ENCODE results near the gene LIPF.
"Not testable (repeated sequence)": the region's sequence is repeated elsewhere in the genome, so short reads cannot be mapped to it uniquely, and the experiment has no call there.

LIPF gene

GRCh38 chr10:88680958-88681357 is 16.7 kb downstream of the LIPF start:
- no peak for DNase-seq

GRCh38 chr10:88682491-88682890 is 18.2 kb downstream of the LIPF start:
- no peak for DNase-seq

GRCh38 chr10:88687853-88688467 is 23.7 kb downstream of the LIPF start:
- no peak for DNase-seq

GRCh38 chr10:88689366-88689765 is 25.1 kb downstream of the LIPF start:
- DNase-seq = no peak

- no peak for DNase-seq
Measured at GRCh38 chr10:88693392-88694020, 29.3 kb downstream of the LIPF start.

- DNase-seq = no peak
Measured at GRCh38 chr10:88702848-88703597, 38.8 kb downstream of the LIPF start.

GRCh38 chr10:88705958-88706357 is 41.7 kb downstream of the LIPF start, which contains the start of gene LIPK:
TSS of gene LIPK (plus strand) at chr10:88706249. CDS start at chr10:88724544, 18,295 bp downstream.
- DNase-seq = no peak

GRCh38 chr10:88707429-88708155 is 43.4 kb downstream of the LIPF start:
- DNase-seq = no peak

GRCh38 chr10:88709361-88709760 is 45.1 kb downstream of the LIPF start:
- DNase-seq = not testable (repeated sequence)

GRCh38 chr10:88715517-88715916 is 51.3 kb downstream of the LIPF start:
- DNase-seq = no peak

GRCh38 chr10:88721392-88721791 is 57.1 kb downstream of the LIPF start:
- DNase-seq = no peak

GRCh38 chr10:88725798-88726197 is 61.6 kb downstream of the LIPF start:
- no peak for DNase-seq

- no peak for DNase-seq
Measured at GRCh38 chr10:88728107-88728763, 64.0 kb downstream of the LIPF start.

Data from GF-D8 (cell line).